ENCODE data around the gene INHBE. TPM values are rescaled to one million over a fixed set of nuclear protein-coding genes. Genes with fewer than 3 reads are reported as not detected.

The INHBE gene
- total and polyA plus RNA-seq, 2 experiments from 2014 or later: 5.6 to 29.0 TPM

DNA sequence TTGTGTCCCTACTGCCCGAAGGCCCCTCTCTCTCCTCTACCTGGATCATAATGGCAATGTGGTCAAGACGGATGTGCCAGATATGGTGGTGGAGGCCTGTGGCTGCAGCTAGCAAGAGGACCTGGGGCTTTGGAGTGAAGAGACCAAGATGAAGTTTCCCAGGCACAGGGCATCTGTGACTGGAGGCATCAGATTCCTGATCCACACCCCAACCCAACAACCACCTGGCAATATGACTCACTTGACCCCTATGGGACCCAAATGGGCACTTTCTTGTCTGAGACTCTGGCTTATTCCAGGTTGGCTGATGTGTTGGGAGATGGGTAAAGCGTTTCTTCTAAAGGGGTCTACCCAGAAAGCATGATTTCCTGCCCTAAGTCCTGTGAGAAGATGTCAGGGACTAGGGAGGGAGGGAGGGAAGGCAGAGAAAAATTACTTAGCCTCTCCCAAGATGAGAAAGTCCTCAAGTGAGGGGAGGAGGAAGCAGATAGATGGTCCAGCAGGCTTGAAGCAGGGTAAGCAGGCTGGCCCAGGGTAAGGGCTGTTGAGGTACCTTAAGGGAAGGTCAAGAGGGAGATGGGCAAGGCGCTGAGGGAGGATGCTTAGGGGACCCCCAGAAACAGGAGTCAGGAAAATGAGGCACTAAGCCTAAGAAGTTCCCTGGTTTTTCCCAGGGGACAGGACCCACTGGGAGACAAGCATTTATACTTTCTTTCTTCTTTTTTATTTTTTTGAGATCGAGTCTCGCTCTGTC is 1.8 kb downstream of the INHBE start (continued):
- TF ChIP-seq, protein P1, sequence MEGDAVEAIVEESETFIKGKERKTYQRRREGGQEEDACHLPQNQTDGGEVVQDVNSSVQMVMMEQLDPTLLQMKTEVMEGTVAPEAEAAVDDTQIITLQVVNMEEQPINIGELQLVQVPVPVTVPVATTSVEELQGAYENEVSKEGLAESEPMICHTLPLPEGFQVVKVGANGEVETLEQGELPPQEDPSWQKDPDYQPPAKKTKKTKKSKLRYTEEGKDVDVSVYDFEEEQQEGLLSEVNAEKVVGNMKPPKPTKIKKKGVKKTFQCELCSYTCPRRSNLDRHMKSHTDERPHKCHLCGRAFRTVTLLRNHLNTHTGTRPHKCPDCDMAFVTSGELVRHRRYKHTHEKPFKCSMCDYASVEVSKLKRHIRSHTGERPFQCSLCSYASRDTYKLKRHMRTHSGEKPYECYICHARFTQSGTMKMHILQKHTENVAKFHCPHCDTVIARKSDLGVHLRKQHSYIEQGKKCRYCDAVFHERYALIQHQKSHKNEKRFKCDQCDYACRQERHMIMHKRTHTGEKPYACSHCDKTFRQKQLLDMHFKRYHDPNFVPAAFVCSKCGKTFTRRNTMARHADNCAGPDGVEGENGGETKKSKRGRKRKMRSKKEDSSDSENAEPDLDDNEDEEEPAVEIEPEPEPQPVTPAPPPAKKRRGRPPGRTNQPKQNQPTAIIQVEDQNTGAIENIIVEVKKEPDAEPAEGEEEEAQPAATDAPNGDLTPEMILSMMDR (conservative IDR thresholded peaks at IDR 0.05; ENCODE audit: low read depth in 2 of 2): no peak
- TF ChIP-seq POLR2AphosphoS5 (IDR thresholded peaks at IDR 0.05; ENCODE audit: low read depth) (no peak), JUNB (IDR thresholded peaks at IDR 0.05; ENCODE audit: unreplicated experiment) (no peak), STAT1 (IDR thresholded peaks at IDR 0.05; ENCODE audit: unreplicated experiment) (no peak), CREB1 (CRISPR knock-in tag; IDR thresholded peaks at IDR 0.05; ENCODE audit: low read depth) (no peak), ZNF331 (CRISPR knock-in tag; IDR thresholded peaks at IDR 0.05; ENCODE audit: low read depth) (no peak)

DNA sequence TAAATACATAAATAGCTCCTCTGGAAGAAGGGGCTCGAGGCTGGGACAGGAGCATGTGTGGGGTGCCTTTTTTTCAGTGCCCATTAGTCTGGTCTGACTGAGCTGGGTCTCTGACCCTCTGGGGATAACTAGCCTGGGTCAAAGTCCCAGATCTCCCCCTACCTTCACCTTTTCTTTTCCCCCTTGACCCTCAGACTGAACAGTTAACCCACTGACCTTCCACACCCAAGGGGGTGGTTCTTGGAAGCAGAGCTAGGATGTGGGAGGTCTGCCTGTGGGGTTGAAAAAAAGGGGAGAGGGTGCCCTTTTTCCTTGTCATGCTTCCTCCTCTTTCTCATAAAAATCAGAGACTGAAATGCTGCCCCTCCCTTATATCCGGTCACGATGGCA is 3.6 kb downstream of the INHBE start:
- Histone ChIP-seq H3K27ac (ENCODE audit: low read depth) (peak overlapping the region; percentile 96), H3K4me1 (ENCODE audit: insufficient read depth) (peaks cover 46% of the 10 kb centered on the region), H3K9me2 (ENCODE audit: insufficient read depth) (no peaks in the 10 kb centered on the region), H3F3A (replicated peaks; ENCODE audit: low read depth) (peaks cover 25% of the 10 kb centered on the region), H3K36me3 (ENCODE audit: insufficient read depth) (no peaks in the 10 kb centered on the region), H4K20me1 (replicated peaks; ENCODE audit: insufficient read depth) (no peaks in the 10 kb centered on the region; the same call in 1 of the 2 replicates), H3K4me3 (peak overlapping the region; percentile 86), H3K27me3 (ENCODE audit: insufficient read depth) (no peaks in the 10 kb centered on the region), H2AFZ (no peak overlapping the region), H3K4me2 (peak overlapping the region; percentile 99), H3K79me2 (replicated peaks; ENCODE audit: insufficient read depth) (peaks cover 23% of the 10 kb centered on the region)
- Mint-ChIP-seq H3K4me3 (peak overlapping the region; percentile 82), H3K27ac (peak overlapping the region; percentile 98), H3K9me3 (no peaks in the 10 kb centered on the region), H3K36me3 (ENCODE audit: low read depth) (peaks cover 23% of the 10 kb centered on the region), H3K27me3 (ENCODE audit: insufficient read depth, low read depth, poor library complexity) (peaks cover 43% of the 10 kb centered on the region), H3K4me1 (peaks cover 52% of the 10 kb centered on the region)
- ATAC-seq (no peak), DNase-seq (ENCODE audit: low spot score) (no peak)
- TF ChIP-seq ZNF114 (CRISPR knock-in tag; IDR thresholded peaks at IDR 0.05): no peak
- TF ChIP-seq EZH2 (IDR thresholded peaks at IDR 0.05; ENCODE audit: low read depth, unreplicated experiment): no peak
- TF ChIP-seq CREB1 (CRISPR knock-in tag; IDR thresholded peaks at IDR 0.05; ENCODE audit: low read depth): no peak
- no peak for TF ChIP-seq NANOG (IDR thresholded peaks at IDR 0.05; ENCODE audit: borderline replicate concordance)
- TF ChIP-seq JUNB (IDR thresholded peaks at IDR 0.05; ENCODE audit: unreplicated experiment): no peak
- TF ChIP-seq, protein P2, sequence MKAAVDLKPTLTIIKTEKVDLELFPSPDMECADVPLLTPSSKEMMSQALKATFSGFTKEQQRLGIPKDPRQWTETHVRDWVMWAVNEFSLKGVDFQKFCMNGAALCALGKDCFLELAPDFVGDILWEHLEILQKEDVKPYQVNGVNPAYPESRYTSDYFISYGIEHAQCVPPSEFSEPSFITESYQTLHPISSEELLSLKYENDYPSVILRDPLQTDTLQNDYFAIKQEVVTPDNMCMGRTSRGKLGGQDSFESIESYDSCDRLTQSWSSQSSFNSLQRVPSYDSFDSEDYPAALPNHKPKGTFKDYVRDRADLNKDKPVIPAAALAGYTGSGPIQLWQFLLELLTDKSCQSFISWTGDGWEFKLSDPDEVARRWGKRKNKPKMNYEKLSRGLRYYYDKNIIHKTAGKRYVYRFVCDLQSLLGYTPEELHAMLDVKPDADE (IDR thresholded peaks at IDR 0.05): no peak
- TF ChIP-seq, protein P3, sequence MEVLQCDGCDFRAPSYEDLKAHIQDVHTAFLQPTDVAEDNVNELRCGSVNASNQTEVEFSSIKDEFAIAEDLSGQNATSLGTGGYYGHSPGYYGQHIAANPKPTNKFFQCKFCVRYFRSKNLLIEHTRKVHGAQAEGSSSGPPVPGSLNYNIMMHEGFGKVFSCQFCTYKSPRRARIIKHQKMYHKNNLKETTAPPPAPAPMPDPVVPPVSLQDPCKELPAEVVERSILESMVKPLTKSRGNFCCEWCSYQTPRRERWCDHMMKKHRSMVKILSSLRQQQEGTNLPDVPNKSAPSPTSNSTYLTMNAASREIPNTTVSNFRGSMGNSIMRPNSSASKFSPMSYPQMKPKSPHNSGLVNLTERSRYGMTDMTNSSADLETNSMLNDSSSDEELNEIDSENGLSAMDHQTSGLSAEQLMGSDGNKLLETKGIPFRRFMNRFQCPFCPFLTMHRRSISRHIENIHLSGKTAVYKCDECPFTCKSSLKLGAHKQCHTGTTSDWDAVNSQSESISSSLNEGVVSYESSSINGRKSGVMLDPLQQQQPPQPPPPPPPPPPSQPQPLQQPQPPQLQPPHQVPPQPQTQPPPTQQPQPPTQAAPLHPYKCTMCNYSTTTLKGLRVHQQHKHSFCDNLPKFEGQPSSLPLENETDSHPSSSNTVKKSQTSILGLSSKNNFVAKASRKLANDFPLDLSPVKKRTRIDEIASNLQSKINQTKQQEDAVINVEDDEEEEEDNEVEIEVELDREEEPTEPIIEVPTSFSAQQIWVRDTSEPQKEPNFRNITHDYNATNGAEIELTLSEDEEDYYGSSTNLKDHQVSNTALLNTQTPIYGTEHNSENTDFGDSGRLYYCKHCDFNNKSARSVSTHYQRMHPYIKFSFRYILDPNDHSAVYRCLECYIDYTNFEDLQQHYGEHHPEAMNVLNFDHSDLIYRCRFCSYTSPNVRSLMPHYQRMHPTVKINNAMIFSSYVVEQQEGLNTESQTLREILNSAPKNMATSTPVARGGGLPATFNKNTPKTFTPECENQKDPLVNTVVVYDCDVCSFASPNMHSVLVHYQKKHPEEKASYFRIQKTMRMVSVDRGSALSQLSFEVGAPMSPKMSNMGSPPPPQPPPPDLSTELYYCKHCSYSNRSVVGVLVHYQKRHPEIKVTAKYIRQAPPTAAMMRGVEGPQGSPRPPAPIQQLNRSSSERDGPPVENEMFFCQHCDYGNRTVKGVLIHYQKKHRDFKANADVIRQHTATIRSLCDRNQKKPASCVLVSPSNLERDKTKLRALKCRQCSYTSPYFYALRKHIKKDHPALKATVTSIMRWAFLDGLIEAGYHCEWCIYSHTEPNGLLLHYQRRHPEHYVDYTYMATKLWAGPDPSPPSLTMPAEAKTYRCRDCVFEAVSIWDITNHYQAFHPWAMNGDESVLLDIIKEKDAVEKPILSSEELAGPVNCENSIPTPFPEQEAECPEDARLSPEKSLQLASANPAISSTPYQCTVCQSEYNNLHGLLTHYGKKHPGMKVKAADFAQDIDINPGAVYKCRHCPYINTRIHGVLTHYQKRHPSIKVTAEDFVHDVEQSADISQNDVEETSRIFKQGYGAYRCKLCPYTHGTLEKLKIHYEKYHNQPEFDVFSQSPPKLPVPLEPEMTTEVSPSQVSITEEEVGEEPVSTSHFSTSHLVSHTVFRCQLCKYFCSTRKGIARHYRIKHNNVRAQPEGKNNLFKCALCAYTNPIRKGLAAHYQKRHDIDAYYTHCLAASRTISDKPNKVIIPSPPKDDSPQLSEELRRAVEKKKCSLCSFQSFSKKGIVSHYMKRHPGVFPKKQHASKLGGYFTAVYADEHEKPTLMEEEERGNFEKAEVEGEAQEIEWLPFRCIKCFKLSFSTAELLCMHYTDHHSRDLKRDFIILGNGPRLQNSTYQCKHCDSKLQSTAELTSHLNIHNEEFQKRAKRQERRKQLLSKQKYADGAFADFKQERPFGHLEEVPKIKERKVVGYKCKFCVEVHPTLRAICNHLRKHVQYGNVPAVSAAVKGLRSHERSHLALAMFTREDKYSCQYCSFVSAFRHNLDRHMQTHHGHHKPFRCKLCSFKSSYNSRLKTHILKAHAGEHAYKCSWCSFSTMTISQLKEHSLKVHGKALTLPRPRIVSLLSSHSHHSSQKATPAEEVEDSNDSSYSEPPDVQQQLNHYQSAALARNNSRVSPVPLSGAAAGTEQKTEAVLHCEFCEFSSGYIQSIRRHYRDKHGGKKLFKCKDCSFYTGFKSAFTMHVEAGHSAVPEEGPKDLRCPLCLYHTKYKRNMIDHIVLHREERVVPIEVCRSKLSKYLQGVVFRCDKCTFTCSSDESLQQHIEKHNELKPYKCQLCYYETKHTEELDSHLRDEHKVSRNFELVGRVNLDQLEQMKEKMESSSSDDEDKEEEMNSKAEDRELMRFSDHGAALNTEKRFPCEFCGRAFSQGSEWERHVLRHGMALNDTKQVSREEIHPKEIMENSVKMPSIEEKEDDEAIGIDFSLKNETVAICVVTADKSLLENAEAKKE (CRISPR knock-in tag; IDR thresholded peaks at IDR 0.05): no peak
- no peak for TF ChIP-seq STAT1 (IDR thresholded peaks at IDR 0.05; ENCODE audit: unreplicated experiment)
- no peak for TF ChIP-seq ZNF331 (CRISPR knock-in tag; IDR thresholded peaks at IDR 0.05; ENCODE audit: low read depth)
- TF ChIP-seq, protein P1 (conservative IDR thresholded peaks at IDR 0.05; ENCODE audit: low read depth in 2 of 2): no peak
- TF ChIP-seq EZH2phosphoT487 (IDR thresholded peaks at IDR 0.05; ENCODE audit: unreplicated experiment): no peak
